Upper lobe of right lung (tissue), 1 donor: ENCODE results near the gene FMO4. TPM values are rescaled to one million over a fixed set of nuclear protein-coding genes. Genes with fewer than 3 reads are reported as not detected.
"Not testable (repeated sequence)": the region's sequence is repeated elsewhere in the genome, so short reads cannot be mapped to it uniquely, and the experiment has no call there.

Experiments used
- ATAC-seq: fragments of 200-7000 bp; cut with Tn5 transposase; one replicate; pipeline ENCODE4 v1.9.1; 2020; ENCODE audit warnings: mild to moderate bottlenecking, moderate library complexity
- DNase-seq: peaks from one replicate; pipeline ENCODE4 v3.0.0-alpha.2; 2020
- H3K27ac ChIP-seq: fragments of 200-600 bp; one replicate; pipeline ENCODE4 v1.8.0; 2022
- H3K27me3 ChIP-seq: fragments of 200-600 bp; one replicate; pipeline ENCODE4 v1.8.0; 2022; ENCODE audit warnings: mild to moderate bottlenecking
- H3K36me3 ChIP-seq: fragments of 200-600 bp; one replicate; pipeline ENCODE4 v1.8.0; 2022
- H3K4me1 ChIP-seq: fragments of 200-600 bp; one replicate; pipeline ENCODE4 v1.8.0; 2022
- H3K4me3 ChIP-seq: fragments of 200-600 bp; one replicate; pipeline ENCODE4 v1.8.0; 2022; ENCODE audit warnings: mild to moderate bottlenecking
- H3K9me3 ChIP-seq: fragments of 200-600 bp; one replicate; pipeline ENCODE4 v1.8.0; 2022
- CTCF ChIP-seq: fragments of 200-600 bp; IDR thresholded peaks from one replicate; pipeline ENCODE4 v1.8.0; 2022; ENCODE audit warnings: antibody characterized with exemption
- intact Hi-C: fragments of 100-400 bp; cut with DNase I; formaldehyde crosslinking; loops from one replicate; pipeline ENCODE4 v1.11.0; 2022
- total RNA-seq: library from RNA; stranded (reverse); fragmentation: NEBNext Ultra II Directional; extraction: Animal tissue kit (Norgen Biotek cat#: 25700); gene quantifications from one replicate; pipeline ENCODE4 v1.2.1, GENCODE V29; 2021
- donor health status: DM: no; HTN: yes; CAD: no; lungs with severe emphysema.

FMO4 gene
- total RNA-seq, 1 donor from 2014 or later = 4.3 TPM

GRCh38 chr1:171292799-171293198, 21.2 kb upstream of the FMO4 start:
- Histone ChIP-seq H3K4me1 (no peaks in the 10 kb centered on the region), H3K4me3 (no peak overlapping the region), H3K27me3 (no peaks in the 10 kb centered on the region), H3K36me3 (no peaks in the 10 kb centered on the region), H3K27ac (no peak overlapping the region), H3K9me3 (no peaks in the 10 kb centered on the region)
- no peak for TF ChIP-seq CTCF
- intact Hi-C loops = no loop called here
- no peak for ATAC-seq
- no peak for DNase-seq

GRCh38 chr1:171295383-171295782, 18.6 kb upstream of the FMO4 start:
- H3K27me3 ChIP-seq, H3K4me3 ChIP-seq, H3K27ac ChIP-seq, H3K4me1 ChIP-seq, H3K36me3 ChIP-seq, ATAC-seq, H3K9me3 ChIP-seq, intact Hi-C loops, DNase-seq: not testable (repeated sequence)

GRCh38 chr1:171295821-171296220, 18.2 kb upstream of the FMO4 start:
- ATAC-seq = no peak
- H3K36me3 ChIP-seq = no peaks in the 10 kb centered on the region
- intact Hi-C loops = no loop called here
- H3K4me3 ChIP-seq = no peak overlapping the region
- no peaks in the 10 kb centered on the region for H3K4me1 ChIP-seq
- no peak overlapping the region for H3K27ac ChIP-seq
- H3K9me3 ChIP-seq = no peaks in the 10 kb centered on the region
- no peak for DNase-seq
- H3K27me3 ChIP-seq = no peaks in the 10 kb centered on the region
- TF ChIP-seq CTCF = no peak

GRCh38 chr1:171296897-171297296, 17.1 kb upstream of the FMO4 start:
- DNase-seq (no peak), ATAC-seq (no peak)
- H3K9me3 ChIP-seq = no peaks in the 10 kb centered on the region
- no peaks in the 10 kb centered on the region for H3K36me3 ChIP-seq
- intact Hi-C loops = no loop called here
- no peak for TF ChIP-seq CTCF
- no peak overlapping the region for H3K4me3 ChIP-seq
- H3K27ac ChIP-seq = no peak overlapping the region
- H3K4me1 ChIP-seq = no peaks in the 10 kb centered on the region
- no peaks in the 10 kb centered on the region for H3K27me3 ChIP-seq

GRCh38 chr1:171298696-171299095, 15.3 kb upstream of the FMO4 start:
- DNase-seq (no peak), ATAC-seq (no peak)
- Histone ChIP-seq H3K9me3 (no peaks in the 10 kb centered on the region), H3K4me3 (no peak overlapping the region), H3K4me1 (no peaks in the 10 kb centered on the region), H3K27ac (no peak overlapping the region), H3K36me3 (no peaks in the 10 kb centered on the region), H3K27me3 (no peaks in the 10 kb centered on the region)
- TF ChIP-seq CTCF = no peak
- intact Hi-C loops = no loop called here

- no peak for TF ChIP-seq CTCF
- no peaks in the 10 kb centered on the region for H3K36me3 ChIP-seq
- DNase-seq (no peak), ATAC-seq (no peak)
- H3K27ac ChIP-seq = no peak overlapping the region
- no peak overlapping the region for H3K4me3 ChIP-seq
- H3K4me1 ChIP-seq = no peaks in the 10 kb centered on the region
- no peaks in the 10 kb centered on the region for H3K27me3 ChIP-seq
- H3K9me3 ChIP-seq = no peaks in the 10 kb centered on the region
- intact Hi-C loops = no loop called here
Observed at GRCh38 chr1:171299342-171299741, 14.6 kb upstream of the FMO4 start.
